ENCODE measurements around the gene CRELD2. TPM values are rescaled to one million over a fixed set of nuclear protein-coding genes. Genes with fewer than 3 reads are reported as not detected.

The CRELD2 gene
- polyA plus RNA-seq, 10 donors: 14.0 to 27.8 (median 17.8) TPM

GRCh38 chr22:49955581-49956417, 37.4 kb downstream of the CRELD2 start:
- no peak for DNase-seq

GRCh38 chr22:49956418-49956770, 38.0 kb downstream of the CRELD2 start:
- no peak for DNase-seq

- DNase-seq: no peak
These were observed 38.7 kb downstream of the CRELD2 start for GRCh38 chr22:49956914-49957825.

GRCh38 chr22:49957826-49958365, 39.5 kb downstream of the CRELD2 start:
- no peak for DNase-seq

GRCh38 chr22:49958366-49958921, 40.0 kb downstream of the CRELD2 start:
- no peak for DNase-seq

GRCh38 chr22:49958931-49959781, 40.7 kb downstream of the CRELD2 start:
- no peak for DNase-seq

- DNase-seq: no peak
These were observed 41.3 kb downstream of the CRELD2 start for GRCh38 chr22:49959782-49960158.

GRCh38 chr22:49960159-49961004, 41.9 kb downstream of the CRELD2 start, which contains the start of gene PIM3:
PIM3 (plus strand) TSS chr22:49960772; CDS start chr22:49960948, 176 bp downstream.
- peak; percentile 98 for DNase-seq

GRCh38 chr22:49961005-49961600, 42.7 kb downstream of the CRELD2 start:
- peak in 1 of 3 donors; percentile 64 for DNase-seq

GRCh38 chr22:49961601-49962011, 43.2 kb downstream of the CRELD2 start:
- peak in 1 of 3 donors; percentile 66 for DNase-seq

- peak; percentile 78 to 90 (median 89) for DNase-seq
These were observed 43.7 kb downstream of the CRELD2 start for GRCh38 chr22:49962012-49962750.

GRCh38 chr22:49962751-49963646, 44.6 kb downstream of the CRELD2 start:
- DNase-seq: no peak

- no peak for DNase-seq
These were observed 45.2 kb downstream of the CRELD2 start for GRCh38 chr22:49963647-49964026.

GRCh38 chr22:49964136-49965090, 46.0 kb downstream of the CRELD2 start:
- no peak for DNase-seq

GRCh38 chr22:49965091-49966040, 46.9 kb downstream of the CRELD2 start:
- no peak for DNase-seq

Data from muscle of back (tissue), 11 donors.